HepG2 (cell line): ENCODE data around the gene COL4A3. TPM values are rescaled to one million over a fixed set of nuclear protein-coding genes. Genes with fewer than 3 reads are reported as not detected.

Experiments used
- CCDC6 ChIP-seq: sonication (generic); formaldehyde crosslinking; IDR thresholded peaks from 2 replicates; pipeline ENCODE4 v1.8.1; 2022; ENCODE audit warnings: mild to moderate bottlenecking, missing genetic modification reagents, moderate library complexity
- NBN ChIP-seq: fragments of 450-650 bp; conservative IDR thresholded peaks from 2 replicates; pipeline ENCODE4 v1.6.1; 2017
- NFRKB ChIP-seq: fragments of 450-650 bp; IDR thresholded peaks from 2 replicates; pipeline ENCODE4 v1.6.1; 2017
- ONECUT2 ChIP-seq: sonication (generic); formaldehyde crosslinking; IDR thresholded peaks from 2 replicates; pipeline ENCODE4 v1.4.0; 2020; ENCODE audit warnings: missing genetic modification reagents
- PAF1 ChIP-seq: IDR thresholded peaks from 2 replicates; pipeline ENCODE4 v1.6.1; 2016; ENCODE audit warnings: missing genetic modification reagents, missing compliant biosample characterization
- POLR2G ChIP-seq: fragments of 200-400 bp; formaldehyde crosslinking; IDR thresholded peaks from 2 replicates; pipeline ENCODE4 v1.6.1; 2018; ENCODE audit warnings: mild to moderate bottlenecking, low read depth, low read length, moderate library complexity
- PTBP1 ChIP-seq: fragments of 200-400 bp; formaldehyde crosslinking; IDR thresholded peaks from 2 replicates; pipeline ENCODE4 v1.6.1; 2018; ENCODE audit warnings: low read length, low read depth; ENCODE audit not compliant: poor library complexity, severe bottlenecking
- SALL2 ChIP-seq: sonication (generic); formaldehyde crosslinking; IDR thresholded peaks from 2 replicates; pipeline ENCODE4 v1.8.1; 2023; ENCODE audit warnings: mild to moderate bottlenecking, missing genetic modification reagents, inconsistent platforms
- SMARCC2 ChIP-seq: fragments of 450-650 bp; IDR thresholded peaks from 2 replicates; pipeline ENCODE4 v1.6.1; 2017; ENCODE audit warnings: antibody characterized with exemption, mild to moderate bottlenecking
- SOX5 ChIP-seq: IDR thresholded peaks from 2 replicates; pipeline ENCODE4 v1.6.1; 2016; ENCODE audit warnings: borderline replicate concordance
- SP2 ChIP-seq: sonication (generic); formaldehyde crosslinking; IDR thresholded peaks from 2 replicates; pipeline ENCODE4 v1.5.1; 2020; ENCODE audit warnings: mild to moderate bottlenecking, missing genetic modification reagents
- ZBTB38 ChIP-seq: sonication (generic); formaldehyde crosslinking; IDR thresholded peaks from 2 replicates; pipeline ENCODE4 v1.5.1; 2020; ENCODE audit warnings: mild to moderate bottlenecking, missing genetic modification reagents
- ZNF17 ChIP-seq: sonication (generic); formaldehyde crosslinking; IDR thresholded peaks from 2 replicates; pipeline ENCODE4 v1.5.0; 2020; ENCODE audit warnings: mild to moderate bottlenecking, missing genetic modification reagents
- ZNF451 ChIP-seq: sonication (generic); formaldehyde crosslinking; IDR thresholded peaks from 2 replicates; pipeline ENCODE4 v1.5.0; 2020; ENCODE audit warnings: mild to moderate bottlenecking, missing genetic modification reagents
- ZNF556 ChIP-seq: sonication (generic); formaldehyde crosslinking; IDR thresholded peaks from 2 replicates; pipeline ENCODE4 v1.4.0; 2020; ENCODE audit warnings: mild to moderate bottlenecking, missing genetic modification reagents, borderline replicate concordance
- ZNF558 ChIP-seq: sonication (generic); formaldehyde crosslinking; IDR thresholded peaks from 2 replicates; pipeline ENCODE4 v1.9.0; 2022; ENCODE audit warnings: mild to moderate bottlenecking, missing genetic modification reagents, borderline replicate concordance
- polyA plus RNA-seq, 8 experiments: library from polyadenylated mRNA; depleted of rRNA in 3 of 8; stranded (reverse) in 7 of 8; unstranded in 1 of 8; fragments of >200 nt; fragmentation: Illumina TruSeq in 4 of 8; extraction: Trizol in 4 of 8; gene quantifications; 2 replicates each; pipeline versions ENCODE4 v1.2.1 to v1.2.3, GENCODE V29; 2011 to 2016; ENCODE audit warnings: low read depth in 4 of 8, missing spikeins in 1 of 8, mixed read lengths in 1 of 8; ENCODE audit not compliant: insufficient read depth in 1 of 8
- total RNA-seq, 5 experiments: library from RNA; depleted of rRNA; stranded (reverse); fragments of >200 nt; fragmentation: Illumina TruSeq; extraction: Trizol; gene quantifications; 2 replicates each; pipeline ENCODE4 v1.2.3, GENCODE V29; 2016; ENCODE audit warnings: low read depth in 1 of 5
- TF ChIP-seq, protein P1 (sequence below): sonication (generic); formaldehyde crosslinking; IDR thresholded peaks from 2 replicates; pipeline ENCODE4 v1.5.1; 2020; ENCODE audit warnings: missing genetic modification reagents, mild to moderate bottlenecking, borderline replicate concordance
- TF ChIP-seq, protein P2 (sequence below): sonication (generic); formaldehyde crosslinking; IDR thresholded peaks from 2 replicates; pipeline ENCODE4 v1.5.0; 2020; ENCODE audit warnings: mild to moderate bottlenecking, missing genetic modification reagents, borderline replicate concordance
- TF ChIP-seq, protein P3 (sequence below): sonication (generic); formaldehyde crosslinking; IDR thresholded peaks from 2 replicates; pipeline ENCODE4 v1.4.0; 2020; ENCODE audit warnings: missing genetic modification reagents

The COL4A3 gene
- total and polyA plus RNA-seq, 2 of the 13 experiments (the other 11 are each of a cell fraction or from before 2014, with no cell fraction given) = 0.02 TPM; not detected in 1

DNA sequence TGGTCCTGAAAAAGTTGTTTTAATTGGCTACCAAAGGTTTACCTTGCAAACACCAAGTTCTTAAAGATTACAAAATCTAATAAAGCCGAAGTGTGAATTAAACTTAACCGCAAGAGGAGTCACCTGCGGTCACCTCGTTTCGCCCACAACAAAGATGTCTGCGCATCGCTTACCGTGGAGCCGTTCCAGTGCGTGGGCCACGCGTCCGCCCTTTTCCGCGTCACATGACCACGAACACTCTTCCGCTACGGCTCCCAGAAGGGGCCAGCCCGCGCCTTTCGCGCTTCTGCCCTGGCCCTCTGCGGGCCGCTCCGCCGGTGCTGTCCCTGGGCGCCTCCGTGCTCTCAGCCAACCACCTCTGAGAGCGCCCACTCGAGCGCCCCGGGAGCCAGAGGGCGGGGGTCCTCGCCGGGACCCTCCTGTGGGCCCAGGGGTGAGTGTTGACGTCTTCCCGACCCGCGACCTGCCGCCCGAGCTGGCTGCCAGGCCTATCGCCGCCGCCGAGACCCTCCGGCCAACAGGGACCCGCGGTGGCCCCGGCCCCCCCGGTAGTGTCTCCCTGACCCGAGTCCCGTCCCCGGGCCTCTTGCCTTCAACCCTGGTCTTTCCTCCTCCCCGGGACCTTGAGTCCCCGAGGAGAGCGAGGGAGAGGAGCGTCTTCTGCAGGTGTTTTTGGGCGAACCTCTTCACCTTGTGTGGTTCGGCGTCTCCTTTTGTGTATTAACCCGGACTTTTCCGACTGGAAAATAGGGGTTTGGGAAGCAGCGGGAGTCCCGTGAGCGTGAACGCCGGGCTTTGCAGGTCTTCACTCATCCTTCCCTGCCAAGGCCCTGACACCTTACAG is 160.8 kb downstream of the COL4A3 start, which contains the start of gene MFF (continued):
- no peak for TF ChIP-seq NBN
- peak; percentile 99 for TF ChIP-seq SALL2 (CRISPR knock-in tag)
- peak; percentile 99 for TF ChIP-seq ZBTB38 (CRISPR knock-in tag)
- no peak for TF ChIP-seq PAF1
- TF ChIP-seq ZNF558 = peak; percentile 91; the same call in 1 of the 2 replicates
- TF ChIP-seq ZNF17 (CRISPR knock-in tag) = no peak
- TF ChIP-seq, protein P1, sequence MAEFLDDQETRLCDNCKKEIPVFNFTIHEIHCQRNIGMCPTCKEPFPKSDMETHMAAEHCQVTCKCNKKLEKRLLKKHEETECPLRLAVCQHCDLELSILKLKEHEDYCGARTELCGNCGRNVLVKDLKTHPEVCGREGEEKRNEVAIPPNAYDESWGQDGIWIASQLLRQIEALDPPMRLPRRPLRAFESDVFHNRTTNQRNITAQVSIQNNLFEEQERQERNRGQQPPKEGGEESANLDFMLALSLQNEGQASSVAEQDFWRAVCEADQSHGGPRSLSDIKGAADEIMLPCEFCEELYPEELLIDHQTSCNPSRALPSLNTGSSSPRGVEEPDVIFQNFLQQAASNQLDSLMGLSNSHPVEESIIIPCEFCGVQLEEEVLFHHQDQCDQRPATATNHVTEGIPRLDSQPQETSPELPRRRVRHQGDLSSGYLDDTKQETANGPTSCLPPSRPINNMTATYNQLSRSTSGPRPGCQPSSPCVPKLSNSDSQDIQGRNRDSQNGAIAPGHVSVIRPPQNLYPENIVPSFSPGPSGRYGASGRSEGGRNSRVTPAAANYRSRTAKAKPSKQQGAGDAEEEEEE (CRISPR knock-in tag) = no peak
- TF ChIP-seq SP2 (CRISPR knock-in tag) = peak; percentile 43
- TF ChIP-seq, protein P2, sequence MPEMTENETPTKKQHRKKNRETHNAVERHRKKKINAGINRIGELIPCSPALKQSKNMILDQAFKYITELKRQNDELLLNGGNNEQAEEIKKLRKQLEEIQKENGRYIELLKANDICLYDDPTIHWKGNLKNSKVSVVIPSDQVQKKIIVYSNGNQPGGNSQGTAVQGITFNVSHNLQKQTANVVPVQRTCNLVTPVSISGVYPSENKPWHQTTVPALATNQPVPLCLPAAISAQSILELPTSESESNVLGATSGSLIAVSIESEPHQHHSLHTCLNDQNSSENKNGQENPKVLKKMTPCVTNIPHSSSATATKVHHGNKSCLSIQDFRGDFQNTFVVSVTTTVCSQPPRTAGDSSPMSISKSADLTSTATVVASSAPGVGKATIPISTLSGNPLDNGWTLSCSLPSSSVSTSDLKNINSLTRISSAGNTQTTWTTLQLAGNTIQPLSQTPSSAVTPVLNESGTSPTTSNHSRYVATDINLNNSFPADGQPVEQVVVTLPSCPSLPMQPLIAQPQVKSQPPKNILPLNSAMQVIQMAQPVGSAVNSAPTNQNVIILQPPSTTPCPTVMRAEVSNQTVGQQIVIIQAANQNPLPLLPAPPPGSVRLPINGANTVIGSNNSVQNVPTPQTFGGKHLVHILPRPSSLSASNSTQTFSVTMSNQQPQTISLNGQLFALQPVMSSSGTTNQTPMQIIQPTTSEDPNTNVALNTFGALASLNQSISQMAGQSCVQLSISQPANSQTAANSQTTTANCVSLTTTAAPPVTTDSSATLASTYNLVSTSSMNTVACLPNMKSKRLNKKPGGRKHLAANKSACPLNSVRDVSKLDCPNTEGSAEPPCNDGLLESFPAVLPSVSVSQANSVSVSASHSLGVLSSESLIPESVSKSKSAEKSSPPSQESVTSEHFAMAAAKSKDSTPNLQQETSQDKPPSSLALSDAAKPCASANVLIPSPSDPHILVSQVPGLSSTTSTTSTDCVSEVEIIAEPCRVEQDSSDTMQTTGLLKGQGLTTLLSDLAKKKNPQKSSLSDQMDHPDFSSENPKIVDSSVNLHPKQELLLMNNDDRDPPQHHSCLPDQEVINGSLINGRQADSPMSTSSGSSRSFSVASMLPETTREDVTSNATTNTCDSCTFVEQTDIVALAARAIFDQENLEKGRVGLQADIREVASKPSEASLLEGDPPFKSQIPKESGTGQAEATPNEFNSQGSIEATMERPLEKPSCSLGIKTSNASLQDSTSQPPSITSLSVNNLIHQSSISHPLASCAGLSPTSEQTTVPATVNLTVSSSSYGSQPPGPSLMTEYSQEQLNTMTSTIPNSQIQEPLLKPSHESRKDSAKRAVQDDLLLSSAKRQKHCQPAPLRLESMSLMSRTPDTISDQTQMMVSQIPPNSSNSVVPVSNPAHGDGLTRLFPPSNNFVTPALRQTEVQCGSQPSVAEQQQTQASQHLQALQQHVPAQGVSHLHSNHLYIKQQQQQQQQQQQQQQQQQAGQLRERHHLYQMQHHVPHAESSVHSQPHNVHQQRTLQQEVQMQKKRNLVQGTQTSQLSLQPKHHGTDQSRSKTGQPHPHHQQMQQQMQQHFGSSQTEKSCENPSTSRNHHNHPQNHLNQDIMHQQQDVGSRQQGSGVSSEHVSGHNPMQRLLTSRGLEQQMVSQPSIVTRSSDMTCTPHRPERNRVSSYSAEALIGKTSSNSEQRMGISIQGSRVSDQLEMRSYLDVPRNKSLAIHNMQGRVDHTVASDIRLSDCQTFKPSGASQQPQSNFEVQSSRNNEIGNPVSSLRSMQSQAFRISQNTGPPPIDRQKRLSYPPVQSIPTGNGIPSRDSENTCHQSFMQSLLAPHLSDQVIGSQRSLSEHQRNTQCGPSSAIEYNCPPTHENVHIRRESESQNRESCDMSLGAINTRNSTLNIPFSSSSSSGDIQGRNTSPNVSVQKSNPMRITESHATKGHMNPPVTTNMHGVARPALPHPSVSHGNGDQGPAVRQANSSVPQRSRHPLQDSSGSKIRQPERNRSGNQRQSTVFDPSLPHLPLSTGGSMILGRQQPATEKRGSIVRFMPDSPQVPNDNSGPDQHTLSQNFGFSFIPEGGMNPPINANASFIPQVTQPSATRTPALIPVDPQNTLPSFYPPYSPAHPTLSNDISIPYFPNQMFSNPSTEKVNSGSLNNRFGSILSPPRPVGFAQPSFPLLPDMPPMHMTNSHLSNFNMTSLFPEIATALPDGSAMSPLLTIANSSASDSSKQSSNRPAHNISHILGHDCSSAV (CRISPR knock-in tag) = no peak
- TF ChIP-seq ZNF451 = peak; percentile 99
- TF ChIP-seq SOX5 (CRISPR knock-in tag) = peak; percentile 71; the same call in 1 of the 2 replicates
- peak; percentile 75; the same call in 1 of the 2 replicates for TF ChIP-seq NFRKB
- TF ChIP-seq SMARCC2 = no peak
- TF ChIP-seq, protein P3, sequence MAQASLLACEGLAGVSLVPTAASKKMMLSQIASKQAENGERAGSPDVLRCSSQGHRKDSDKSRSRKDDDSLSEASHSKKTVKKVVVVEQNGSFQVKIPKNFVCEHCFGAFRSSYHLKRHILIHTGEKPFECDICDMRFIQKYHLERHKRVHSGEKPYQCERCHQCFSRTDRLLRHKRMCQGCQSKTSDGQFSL (CRISPR knock-in tag) = peak; percentile 81; the same call in 1 of the 2 replicates
- TF ChIP-seq ZNF556 (CRISPR knock-in tag) = peak; percentile 93
- peak; percentile 87 for TF ChIP-seq PTBP1
- peak; percentile 91 for TF ChIP-seq POLR2G
- peak; percentile 100 for TF ChIP-seq CCDC6 (CRISPR knock-in tag)
- peak; percentile 55 for TF ChIP-seq ONECUT2 (CRISPR knock-in tag)
